Activated CD4-positive, alpha-beta memory T cell treated with anti-CD3 and anti-CD28 coated beads, Interleukin-2, amount 10 ng/mL, durations not matched to agents 7 days and 5 days (primary cell): Measurements from ENCODE around the gene GC. TPM values are rescaled to one million over a fixed set of nuclear protein-coding genes. Genes with fewer than 3 reads are reported as not detected.
"Not testable (repeated sequence)": the region's sequence is repeated elsewhere in the genome, so short reads cannot be mapped to it uniquely, and the experiment has no call there.

Source experiments
- CTCF ChIA-PET: fragments of 350-600 bp; sonication (Branson Sonifier 250); formaldehyde crosslinking; loops from one replicate; lab custom pipeline; 2021; ENCODE audit warnings: antibody characterized with exemption, inconsistent platforms; lab: Charles Lee
- POLR2A ChIA-PET: fragments of 350-600 bp; sonication (Branson Sonifier 250); formaldehyde crosslinking; loops from one replicate; lab custom pipeline; 2021; ENCODE audit warnings: antibody characterized with exemption; lab: Charles Lee
- DNase-seq: peaks from one replicate; pipeline ENCODE4 v3.0.0-alpha.2; 2020
- H3K27ac Mint-ChIP-seq: one replicate; pipeline ENCODE4 v1.8.0; 2021; ENCODE audit warnings: mild to moderate bottlenecking, mixed read lengths
- H3K27me3 Mint-ChIP-seq: one replicate; pipeline ENCODE4 v1.8.0; 2021; ENCODE audit warnings: mixed read lengths
- H3K36me3 Mint-ChIP-seq: one replicate; pipeline ENCODE4 v1.8.0; 2021; ENCODE audit warnings: low read depth, mixed read lengths
- H3K4me1 Mint-ChIP-seq: one replicate; pipeline ENCODE4 v1.8.0; 2021; ENCODE audit warnings: mixed read lengths
- H3K4me3 Mint-ChIP-seq: one replicate; pipeline ENCODE4 v1.8.0; 2021; ENCODE audit warnings: mild to moderate bottlenecking, mixed read lengths
- H3K9me3 Mint-ChIP-seq: one replicate; pipeline ENCODE4 v1.8.0; 2021; ENCODE audit warnings: mixed read lengths
- total RNA-seq, 2 experiments: library from RNA; stranded (reverse); gene quantifications; one replicate each; pipeline ENCODE4 v1.2.3, GENCODE V29; 2021

GC gene
- total RNA-seq = not detected

GRCh38 chr4:71783972-71784371 lies at the start of gene GC:
TSS of gene GC (minus strand) at chr4:71784079. CDS start at chr4:71784018, 61 bp downstream.
- Mint-ChIP-seq H3K4me3 (no peak within 1 kb of the TSS), H3K4me1 (no peaks in the 10 kb centered on the region), H3K36me3 (no peaks in the 10 kb centered on the region), H3K27ac (no peak within 1 kb of the TSS), H3K27me3 (peaks cover 3% of the 10 kb centered on the region), H3K9me3 (no peaks in the 10 kb centered on the region)
- DNase-seq = no peak
- ChIA-PET CTCF (no interaction called here), POLR2A (no interaction called here)

- no peak for DNase-seq
- POLR2A ChIA-PET = no interaction called here
- H3K4me1 Mint-ChIP-seq = no peaks in the 10 kb centered on the region
- no peak overlapping the region for H3K27ac Mint-ChIP-seq
- no peaks in the 10 kb centered on the region for H3K9me3 Mint-ChIP-seq
- no peak overlapping the region for H3K4me3 Mint-ChIP-seq
- CTCF ChIA-PET = no interaction called here
- H3K36me3 Mint-ChIP-seq = no peaks in the 10 kb centered on the region
- no peaks in the 10 kb centered on the region for H3K27me3 Mint-ChIP-seq
Measured at GRCh38 chr4:71833232-71833900, 49.5 kb upstream of the GC start.

- ChIA-PET CTCF (no interaction called here), POLR2A (no interaction called here)
- Mint-ChIP-seq H3K9me3 (no peaks in the 10 kb centered on the region), H3K27me3 (no peaks in the 10 kb centered on the region), H3K4me3 (no peak overlapping the region), H3K36me3 (no peaks in the 10 kb centered on the region), H3K4me1 (no peaks in the 10 kb centered on the region), H3K27ac (no peak overlapping the region)
- no peak for DNase-seq
Measured at GRCh38 chr4:71832049-71832448, 48.2 kb upstream of the GC start.

- no peaks in the 10 kb centered on the region for H3K27me3 Mint-ChIP-seq
- DNase-seq = no peak
Measured at GRCh38 chr4:71830497-71831190, 46.8 kb upstream of the GC start.

GRCh38 chr4:71828470-71828869 lies 44.6 kb upstream of the GC start:
- no peak for DNase-seq
- Mint-ChIP-seq H3K27me3 (no peaks in the 10 kb centered on the region), H3K27ac (no peak overlapping the region), H3K9me3 (no peaks in the 10 kb centered on the region), H3K4me3 (no peak overlapping the region), H3K36me3 (no peaks in the 10 kb centered on the region), H3K4me1 (no peaks in the 10 kb centered on the region)
- CTCF ChIA-PET = no interaction called here
- POLR2A ChIA-PET = no interaction called here

More at GRCh38 chr4:71830497-71831190, 46.8 kb upstream of the GC start:
- ChIA-PET POLR2A (no interaction called here), CTCF (no interaction called here)
- Mint-ChIP-seq H3K9me3 (no peaks in the 10 kb centered on the region), H3K27ac (no peak overlapping the region), H3K36me3 (no peaks in the 10 kb centered on the region), H3K4me3 (no peak overlapping the region), H3K4me1 (no peaks in the 10 kb centered on the region)

- no peaks in the 10 kb centered on the region for H3K36me3 Mint-ChIP-seq
- POLR2A ChIA-PET = no interaction called here
- CTCF ChIA-PET = no interaction called here
- DNase-seq = no peak
- no peaks in the 10 kb centered on the region for H3K27me3 Mint-ChIP-seq
- H3K4me3 Mint-ChIP-seq = no peak overlapping the region
- H3K27ac Mint-ChIP-seq = no peak overlapping the region
- no peaks in the 10 kb centered on the region for H3K9me3 Mint-ChIP-seq
- no peaks in the 10 kb centered on the region for H3K4me1 Mint-ChIP-seq
Measured at GRCh38 chr4:71827826-71828225, 43.9 kb upstream of the GC start.

- H3K4me1 Mint-ChIP-seq = no peaks in the 10 kb centered on the region
Measured at GRCh38 chr4:71816676-71817303, 32.9 kb upstream of the GC start.

GRCh38 chr4:71814433-71814832 lies 30.6 kb upstream of the GC start:
- DNase-seq = no peak
- ChIA-PET POLR2A (no interaction called here), CTCF (no interaction called here)
- Mint-ChIP-seq H3K4me3 (no peak overlapping the region), H3K27me3 (no peaks in the 10 kb centered on the region), H3K36me3 (no peaks in the 10 kb centered on the region), H3K9me3 (no peaks in the 10 kb centered on the region), H3K4me1 (no peaks in the 10 kb centered on the region), H3K27ac (no peak overlapping the region)

More at GRCh38 chr4:71816676-71817303, 32.9 kb upstream of the GC start:
- H3K27me3 Mint-ChIP-seq = no peaks in the 10 kb centered on the region
- ChIA-PET POLR2A (no interaction called here), CTCF (no interaction called here)
- no peak overlapping the region for H3K4me3 Mint-ChIP-seq
- no peaks in the 10 kb centered on the region for H3K9me3 Mint-ChIP-seq
- H3K36me3 Mint-ChIP-seq = no peaks in the 10 kb centered on the region
- DNase-seq = no peak
- no peak overlapping the region for H3K27ac Mint-ChIP-seq

- H3K4me1 Mint-ChIP-seq, H3K9me3 Mint-ChIP-seq, POLR2A ChIA-PET, H3K4me3 Mint-ChIP-seq, H3K27me3 Mint-ChIP-seq, H3K36me3 Mint-ChIP-seq, DNase-seq, CTCF ChIA-PET, H3K27ac Mint-ChIP-seq: not testable (repeated sequence)
Measured at GRCh38 chr4:71809805-71810204, 25.9 kb upstream of the GC start.

GRCh38 chr4:71807469-71807868 lies 23.6 kb upstream of the GC start:
- Mint-ChIP-seq H3K36me3 (no peaks in the 10 kb centered on the region), H3K9me3 (no peaks in the 10 kb centered on the region), H3K27ac (no peak overlapping the region), H3K4me3 (no peak overlapping the region), H3K4me1 (no peaks in the 10 kb centered on the region), H3K27me3 (no peaks in the 10 kb centered on the region)
- ChIA-PET CTCF (no interaction called here), POLR2A (no interaction called here)
- DNase-seq = no peak

GRCh38 chr4:71805230-71805629 lies 21.4 kb upstream of the GC start:
- H3K4me3 Mint-ChIP-seq, H3K36me3 Mint-ChIP-seq, CTCF ChIA-PET, H3K27me3 Mint-ChIP-seq, H3K27ac Mint-ChIP-seq, POLR2A ChIA-PET, DNase-seq, H3K9me3 Mint-ChIP-seq, H3K4me1 Mint-ChIP-seq: not testable (repeated sequence)

GRCh38 chr4:71804017-71804697 lies 20.3 kb upstream of the GC start:
- H3K27me3 Mint-ChIP-seq, H3K4me1 Mint-ChIP-seq, H3K9me3 Mint-ChIP-seq, H3K4me3 Mint-ChIP-seq, H3K27ac Mint-ChIP-seq, POLR2A ChIA-PET, H3K36me3 Mint-ChIP-seq, DNase-seq, CTCF ChIA-PET: not testable (repeated sequence)

GRCh38 chr4:71785959-71786358 lies 2.1 kb upstream of the GC start:
- Mint-ChIP-seq H3K27me3 (peaks cover 3% of the 10 kb centered on the region), H3K4me1 (no peaks in the 10 kb centered on the region), H3K4me3 (no peak overlapping the region), H3K9me3 (no peaks in the 10 kb centered on the region), H3K27ac (no peak overlapping the region), H3K36me3 (no peaks in the 10 kb centered on the region)
- ChIA-PET CTCF (no interaction called here), POLR2A (no interaction called here)
- no peak for DNase-seq
